ENCODE measurements around the gene P2RY12. TPM values are rescaled to one million over a fixed set of nuclear protein-coding genes. Genes with fewer than 3 reads are reported as not detected.

Gene P2RY12
- total and polyA plus RNA-seq, 9 of the 15 experiments (the other 6 are each of a cell fraction or from before 2014, with no cell fraction given) = not detected

DNA sequence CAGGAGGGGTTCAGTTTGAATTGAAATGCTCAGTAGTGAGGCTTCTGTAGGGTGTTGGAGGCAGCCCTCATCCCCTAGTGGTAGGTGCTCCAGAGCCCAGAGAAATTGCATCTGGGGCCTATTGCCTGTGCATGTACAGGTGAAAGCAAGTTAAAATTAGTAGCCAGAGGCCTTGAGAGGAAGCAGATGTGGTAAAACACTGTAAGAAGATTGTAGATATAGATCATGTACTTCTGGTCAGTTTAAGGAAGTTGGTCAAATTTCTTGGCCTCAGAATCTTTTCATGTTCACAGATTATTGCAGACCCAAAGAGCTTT lies 41.7 kb upstream of the P2RY12 start (continued):
- TF ChIP-seq, protein P1, sequence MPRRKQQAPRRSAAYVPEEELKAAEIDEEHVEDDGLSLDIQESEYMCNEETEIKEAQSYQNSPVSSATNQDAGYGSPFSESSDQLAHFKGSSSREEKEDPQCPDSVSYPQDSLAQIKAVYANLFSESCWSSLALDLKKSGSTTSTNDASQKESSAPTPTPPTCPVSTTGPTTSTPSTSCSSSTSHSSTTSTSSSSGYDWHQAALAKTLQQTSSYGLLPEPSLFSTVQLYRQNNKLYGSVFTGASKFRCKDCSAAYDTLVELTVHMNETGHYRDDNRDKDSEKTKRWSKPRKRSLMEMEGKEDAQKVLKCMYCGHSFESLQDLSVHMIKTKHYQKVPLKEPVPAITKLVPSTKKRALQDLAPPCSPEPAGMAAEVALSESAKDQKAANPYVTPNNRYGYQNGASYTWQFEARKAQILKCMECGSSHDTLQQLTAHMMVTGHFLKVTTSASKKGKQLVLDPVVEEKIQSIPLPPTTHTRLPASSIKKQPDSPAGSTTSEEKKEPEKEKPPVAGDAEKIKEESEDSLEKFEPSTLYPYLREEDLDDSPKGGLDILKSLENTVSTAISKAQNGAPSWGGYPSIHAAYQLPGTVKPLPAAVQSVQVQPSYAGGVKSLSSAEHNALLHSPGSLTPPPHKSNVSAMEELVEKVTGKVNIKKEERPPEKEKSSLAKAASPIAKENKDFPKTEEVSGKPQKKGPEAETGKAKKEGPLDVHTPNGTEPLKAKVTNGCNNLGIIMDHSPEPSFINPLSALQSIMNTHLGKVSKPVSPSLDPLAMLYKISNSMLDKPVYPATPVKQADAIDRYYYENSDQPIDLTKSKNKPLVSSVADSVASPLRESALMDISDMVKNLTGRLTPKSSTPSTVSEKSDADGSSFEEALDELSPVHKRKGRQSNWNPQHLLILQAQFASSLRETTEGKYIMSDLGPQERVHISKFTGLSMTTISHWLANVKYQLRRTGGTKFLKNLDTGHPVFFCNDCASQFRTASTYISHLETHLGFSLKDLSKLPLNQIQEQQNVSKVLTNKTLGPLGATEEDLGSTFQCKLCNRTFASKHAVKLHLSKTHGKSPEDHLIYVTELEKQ (CRISPR knock-in tag; IDR thresholded peaks at IDR 0.05) = no peak
- TF ChIP-seq ZNF780A (CRISPR knock-in tag; IDR thresholded peaks at IDR 0.05) = no peak
- no peak for TF ChIP-seq ETV1 (tag; conservative IDR thresholded peaks at IDR 0.05; ENCODE audit: low read depth)
- TF ChIP-seq ARID4B (CRISPR knock-in tag; IDR thresholded peaks at IDR 0.05) = no peak

Measured in K562 (cell line).